Measurements from ENCODE around the gene LMLN.

DNA sequence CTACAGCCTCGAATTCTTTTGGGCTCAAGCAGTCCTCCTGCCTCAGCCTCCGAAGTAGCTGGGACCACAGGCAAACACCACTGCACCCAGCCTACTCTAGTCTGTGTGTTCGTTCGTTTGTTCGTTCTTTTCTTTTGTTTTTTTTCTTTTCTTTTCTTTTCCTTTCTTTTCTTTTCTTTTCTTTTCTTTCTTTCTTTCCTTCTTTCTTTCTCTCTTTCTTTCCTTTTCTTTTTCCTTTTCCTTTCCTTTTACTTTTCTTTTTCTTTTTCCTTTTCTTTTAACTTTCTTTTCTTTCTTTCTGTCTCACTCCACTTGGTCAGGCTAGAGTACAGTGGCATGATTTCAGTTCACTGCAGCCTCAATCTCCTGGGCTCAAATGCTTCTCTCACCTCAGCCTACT, 36.8 kb downstream of the LMLN start:
- TF ChIP-seq, protein P1, sequence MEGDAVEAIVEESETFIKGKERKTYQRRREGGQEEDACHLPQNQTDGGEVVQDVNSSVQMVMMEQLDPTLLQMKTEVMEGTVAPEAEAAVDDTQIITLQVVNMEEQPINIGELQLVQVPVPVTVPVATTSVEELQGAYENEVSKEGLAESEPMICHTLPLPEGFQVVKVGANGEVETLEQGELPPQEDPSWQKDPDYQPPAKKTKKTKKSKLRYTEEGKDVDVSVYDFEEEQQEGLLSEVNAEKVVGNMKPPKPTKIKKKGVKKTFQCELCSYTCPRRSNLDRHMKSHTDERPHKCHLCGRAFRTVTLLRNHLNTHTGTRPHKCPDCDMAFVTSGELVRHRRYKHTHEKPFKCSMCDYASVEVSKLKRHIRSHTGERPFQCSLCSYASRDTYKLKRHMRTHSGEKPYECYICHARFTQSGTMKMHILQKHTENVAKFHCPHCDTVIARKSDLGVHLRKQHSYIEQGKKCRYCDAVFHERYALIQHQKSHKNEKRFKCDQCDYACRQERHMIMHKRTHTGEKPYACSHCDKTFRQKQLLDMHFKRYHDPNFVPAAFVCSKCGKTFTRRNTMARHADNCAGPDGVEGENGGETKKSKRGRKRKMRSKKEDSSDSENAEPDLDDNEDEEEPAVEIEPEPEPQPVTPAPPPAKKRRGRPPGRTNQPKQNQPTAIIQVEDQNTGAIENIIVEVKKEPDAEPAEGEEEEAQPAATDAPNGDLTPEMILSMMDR (conservative IDR thresholded peaks at IDR 0.05 in 1 of 2, IDR thresholded peaks at IDR 0.05 in 1 of 2; ENCODE audit: low read depth in 1 of 2, low read length in 2 of 2) = no peak
- TF ChIP-seq EZH2 (IDR thresholded peaks at IDR 0.05; ENCODE audit: low read length, missing control alignments) = no peak

Measured in fibroblast of lung (primary cell).